ENCODE data around the gene TMEM115. TPM values are rescaled to one million over a fixed set of nuclear protein-coding genes. Genes with fewer than 3 reads are reported as not detected.

Gene TMEM115
- total RNA-seq, 4 donors from 2014 or later: 60.7 to 85.3 (median 70.2) TPM

GRCh38 chr3:50364573-50365079 is 5.3 kb upstream of the TMEM115 start:
- no peaks in the 10 kb centered on the region for H3K27me3 ChIP-seq
- peak overlapping the region; percentile 24 for H3K27ac ChIP-seq
- WGBS: 14% methylated on average over 23 of the region's 48 CpGs
- no peaks in the 10 kb centered on the region for H3K36me3 ChIP-seq
- peaks cover 22% of the 10 kb centered on the region for H3K4me1 ChIP-seq
- TF ChIP-seq EP300 (IDR thresholded peaks at IDR 0.05) (no peak), POLR2A (IDR thresholded peaks at IDR 0.05) (no peak), POLR2AphosphoS5 (IDR thresholded peaks at IDR 0.05) (no peak), CTCF (IDR thresholded peaks at IDR 0.05) (no peak)
- no peaks in the 10 kb centered on the region for H3K9me3 ChIP-seq
- H3K4me3 ChIP-seq: peak overlapping the region; percentile 72
- DNase-seq (ENCODE audit: low spot score in 2 of 2): no peak

GRCh38 chr3:50359760-50360110 is 414 bp upstream of the TMEM115 start:
- H3K27me3 ChIP-seq: no peaks in the 10 kb centered on the region
- peaks cover 54% of the 10 kb centered on the region for H3K4me1 ChIP-seq
- peak overlapping the region; percentile 97 for H3K4me3 ChIP-seq
- no peak overlapping the region for H3K27ac ChIP-seq
- H3K36me3 ChIP-seq: peaks cover 19% of the 10 kb centered on the region
- 7% methylated on average over 2 of the region's 8 CpGs for WGBS
- H3K9me3 ChIP-seq: no peaks in the 10 kb centered on the region
- TF ChIP-seq EP300 (IDR thresholded peaks at IDR 0.05): no peak
- no peak for TF ChIP-seq POLR2A (IDR thresholded peaks at IDR 0.05)
- TF ChIP-seq POLR2AphosphoS5 (IDR thresholded peaks at IDR 0.05): no peak
- TF ChIP-seq CTCF (IDR thresholded peaks at IDR 0.05): no peak
- no peak for DNase-seq (ENCODE audit: low spot score in 2 of 2)

GRCh38 chr3:50358355-50358910 is 888 bp downstream of the TMEM115 start:
- peak overlapping the region; percentile 97 for H3K4me3 ChIP-seq
- H3K36me3 ChIP-seq: peaks cover 32% of the 10 kb centered on the region
- 48% methylated on average over 10 of the region's 24 CpGs for WGBS
- TF ChIP-seq CTCF (IDR thresholded peaks at IDR 0.05) (no peak), POLR2AphosphoS5 (IDR thresholded peaks at IDR 0.05) (no peak), POLR2A (IDR thresholded peaks at IDR 0.05) (no peak), EP300 (IDR thresholded peaks at IDR 0.05) (no peak)
- DNase-seq (ENCODE audit: low spot score in 2 of 2): no peak
- H3K4me1 ChIP-seq: peaks cover 48% of the 10 kb centered on the region
- H3K27me3 ChIP-seq: no peaks in the 10 kb centered on the region
- H3K9me3 ChIP-seq: no peaks in the 10 kb centered on the region
- H3K27ac ChIP-seq: peak overlapping the region; percentile 93

GRCh38 chr3:50357481-50357880 is 1.8 kb downstream of the TMEM115 start:
- 60% methylated on average over 1 of the region's 1 CpG for WGBS
- DNase-seq (ENCODE audit: low spot score in 2 of 2): no peak
- TF ChIP-seq EP300 (IDR thresholded peaks at IDR 0.05) (no peak), POLR2A (IDR thresholded peaks at IDR 0.05) (no peak), CTCF (IDR thresholded peaks at IDR 0.05) (no peak), POLR2AphosphoS5 (IDR thresholded peaks at IDR 0.05) (no peak)
- peaks cover 56% of the 10 kb centered on the region for H3K4me1 ChIP-seq
- no peaks in the 10 kb centered on the region for H3K9me3 ChIP-seq
- H3K27ac ChIP-seq: peak overlapping the region; percentile 5
- peaks cover 38% of the 10 kb centered on the region for H3K36me3 ChIP-seq
- H3K4me3 ChIP-seq: peak overlapping the region; percentile 97
- no peaks in the 10 kb centered on the region for H3K27me3 ChIP-seq

- peaks cover 38% of the 10 kb centered on the region for H3K36me3 ChIP-seq
- H3K4me3 ChIP-seq: peak overlapping the region; percentile 97
- peaks cover 61% of the 10 kb centered on the region for H3K4me1 ChIP-seq
- H3K27ac ChIP-seq: peak overlapping the region; percentile 13
- H3K9me3 ChIP-seq: no peaks in the 10 kb centered on the region
- 46% methylated on average over 5 of the region's 5 CpGs for WGBS
- TF ChIP-seq CTCF (IDR thresholded peaks at IDR 0.05) (no peak), POLR2AphosphoS5 (IDR thresholded peaks at IDR 0.05) (no peak), POLR2A (IDR thresholded peaks at IDR 0.05) (no peak), EP300 (IDR thresholded peaks at IDR 0.05) (no peak)
- no peak for DNase-seq (ENCODE audit: low spot score in 2 of 2)
- H3K27me3 ChIP-seq: no peaks in the 10 kb centered on the region
Measured at GRCh38 chr3:50356553-50356952, 2.8 kb downstream of the TMEM115 start.
